Prostate gland (tissue), 2 donors: ENCODE results near the gene DPYD.

Experiments used
- POLR2A ChIP-seq: fragments of 450-650 bp; IDR thresholded peaks from one replicate; pipeline ENCODE4 v1.6.1; 2016; ENCODE audit warnings: antibody characterized with exemption, mild to moderate bottlenecking
- POLR2AphosphoS5 ChIP-seq: sonication (generic); formaldehyde crosslinking; IDR thresholded peaks from one replicate; pipeline ENCODE4 v1.6.1; 2017; ENCODE audit warnings: antibody characterized with exemption
- TF ChIP-seq, protein P1 (sequence below), 4 experiments: fragments of 200-600 bp in 2 of 4; fragments of 450-650 bp in 2 of 4; sonication (generic) in 2 of 4; IDR thresholded peaks; 1 replicate in 3 of 4; 2 replicates in 1 of 4; pipeline ENCODE4 v1.5.1; 2016 to 2019; ENCODE audit warnings: antibody characterized with exemption in 4 of 4, mild to moderate bottlenecking in 2 of 4, moderate library complexity in 2 of 4

DNA sequence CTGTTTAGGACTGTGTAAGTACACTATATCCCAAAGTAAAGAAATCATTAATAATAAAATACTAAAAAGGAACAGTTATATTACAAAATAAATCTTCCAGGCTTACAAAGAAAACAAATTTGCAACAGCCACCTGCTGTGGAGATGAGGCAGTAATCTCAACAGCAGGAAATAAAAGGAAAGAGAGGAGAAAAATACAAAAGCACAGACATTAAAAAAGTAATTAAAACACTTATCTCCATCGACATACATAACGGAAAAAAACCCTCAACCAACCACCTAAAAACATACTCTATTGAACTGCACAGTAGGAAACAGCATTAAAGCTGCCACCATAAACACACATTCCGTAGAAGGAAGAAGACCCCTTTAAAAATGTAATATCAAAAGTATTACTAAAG is 317.6 kb downstream of the DPYD start:
- TF ChIP-seq, protein P1, sequence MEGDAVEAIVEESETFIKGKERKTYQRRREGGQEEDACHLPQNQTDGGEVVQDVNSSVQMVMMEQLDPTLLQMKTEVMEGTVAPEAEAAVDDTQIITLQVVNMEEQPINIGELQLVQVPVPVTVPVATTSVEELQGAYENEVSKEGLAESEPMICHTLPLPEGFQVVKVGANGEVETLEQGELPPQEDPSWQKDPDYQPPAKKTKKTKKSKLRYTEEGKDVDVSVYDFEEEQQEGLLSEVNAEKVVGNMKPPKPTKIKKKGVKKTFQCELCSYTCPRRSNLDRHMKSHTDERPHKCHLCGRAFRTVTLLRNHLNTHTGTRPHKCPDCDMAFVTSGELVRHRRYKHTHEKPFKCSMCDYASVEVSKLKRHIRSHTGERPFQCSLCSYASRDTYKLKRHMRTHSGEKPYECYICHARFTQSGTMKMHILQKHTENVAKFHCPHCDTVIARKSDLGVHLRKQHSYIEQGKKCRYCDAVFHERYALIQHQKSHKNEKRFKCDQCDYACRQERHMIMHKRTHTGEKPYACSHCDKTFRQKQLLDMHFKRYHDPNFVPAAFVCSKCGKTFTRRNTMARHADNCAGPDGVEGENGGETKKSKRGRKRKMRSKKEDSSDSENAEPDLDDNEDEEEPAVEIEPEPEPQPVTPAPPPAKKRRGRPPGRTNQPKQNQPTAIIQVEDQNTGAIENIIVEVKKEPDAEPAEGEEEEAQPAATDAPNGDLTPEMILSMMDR (IDR thresholded peaks at IDR 0.05): no peak
- no peak for TF ChIP-seq POLR2AphosphoS5
- TF ChIP-seq POLR2A: no peak
